Calu3 (cell line): ENCODE measurements around the gene PLEKHB1. TPM values are rescaled to one million over a fixed set of nuclear protein-coding genes. Genes with fewer than 3 reads are reported as not detected.

ENCODE experiments used
- Bru-seq: library from RNA; stranded (reverse); fragments of 400-500 nt; gene quantifications from one replicate; lab custom pipeline; 2021; lab: Mats Ljungman, UMichigan
- BruChase-seq, 2 experiments: library from RNA; stranded (reverse); fragments of 400-500 nt; gene quantifications; one replicate each; lab custom pipeline; 2021; lab: Mats Ljungman, UMichigan
- BruUV-seq: library from RNA; stranded (reverse); fragments of 400-500 nt; replicated peaks from 2 replicates; lab custom pipeline; 2021; lab: Mats Ljungman, UMichigan
- CTCF ChIA-PET: fragments of 300-600 bp; sonication (Branson Sonifier 250); formaldehyde crosslinking; loops from one replicate; lab custom pipeline; 2022; ENCODE audit warnings: antibody characterized with exemption; lab: Charles Lee
- DNase-seq: peaks from one replicate; pipeline ENCODE4 v3.0.0; 2022
- H3K27ac Mint-ChIP-seq: one replicate; pipeline ENCODE4 v1.8.0; 2022; ENCODE audit warnings: mixed read lengths; ENCODE audit not compliant: unreplicated experiment
- H3K27me3 Mint-ChIP-seq: one replicate; pipeline ENCODE4 v1.8.0; 2022; ENCODE audit warnings: mixed read lengths; ENCODE audit not compliant: unreplicated experiment
- H3K36me3 Mint-ChIP-seq: one replicate; pipeline ENCODE4 v1.8.0; 2022; ENCODE audit warnings: mild to moderate bottlenecking, moderate library complexity, mixed read lengths; ENCODE audit not compliant: insufficient read depth, unreplicated experiment
- H3K4me1 Mint-ChIP-seq: one replicate; pipeline ENCODE4 v1.8.0; 2022; ENCODE audit warnings: mild to moderate bottlenecking, low read depth, mixed read lengths; ENCODE audit not compliant: unreplicated experiment
- H3K4me3 Mint-ChIP-seq: one replicate; pipeline ENCODE4 v1.8.0; 2022; ENCODE audit warnings: mild to moderate bottlenecking, low read depth, moderate library complexity, mixed read lengths; ENCODE audit not compliant: unreplicated experiment
- H3K9me3 Mint-ChIP-seq: one replicate; pipeline ENCODE4 v1.8.0; 2022; ENCODE audit warnings: low read depth, mixed read lengths; ENCODE audit not compliant: unreplicated experiment
- intact Hi-C: fragments of 100-400 bp; cut with micrococcal nuclease; formaldehyde crosslinking; loops from one replicate; pipeline ENCODE4 v1.10.0; 2022; ENCODE audit not compliant: unreplicated experiment
- long read RNA-seq: library from polyadenylated mRNA; stranded (forward); transcript quantifications from one replicate; pipeline ENCODE4 v2.0.0, GENCODE V29; 2022
- total RNA-seq: library from RNA; stranded (reverse); gene quantifications from 2 replicates; pipeline ENCODE4 v1.2.3, GENCODE V29; 2022
- TF ChIP-seq, protein P1 (sequence below): fragments of 200-600 bp; IDR thresholded peaks from one replicate; pipeline ENCODE4 v1.8.0; 2022; ENCODE audit warnings: antibody characterized with exemption; ENCODE audit not compliant: unreplicated experiment

Gene PLEKHB1, protein sequence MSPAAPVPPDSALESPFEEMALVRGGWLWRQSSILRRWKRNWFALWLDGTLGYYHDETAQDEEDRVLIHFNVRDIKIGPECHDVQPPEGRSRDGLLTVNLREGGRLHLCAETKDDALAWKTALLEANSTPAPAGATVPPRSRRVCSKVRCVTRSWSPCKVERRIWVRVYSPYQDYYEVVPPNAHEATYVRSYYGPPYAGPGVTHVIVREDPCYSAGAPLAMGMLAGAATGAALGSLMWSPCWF
- total RNA-seq (106 and 127 TPM in 2 replicates), Bru-seq, nascent RNA (percentile 51 among the genes with signal in this experiment), BruChase-seq, experiment 1, labeled RNA remaining after a 6-hour chase (percentile 73 among the genes with signal in this experiment), BruChase-seq, experiment 2, labeled RNA remaining after a 2-hour chase (percentile 63 among the genes with signal in this experiment)
- long read RNA-seq, transcript PLEKHB1-201 (7 exons, 2,016 nt): major isoform, 141 of 163 reads
- long read RNA-seq, partial matches to known transcripts: 1 of 163 reads
- long read RNA-seq, other reads (novel, unspliced or antisense): 17 of 163 reads

DNA sequence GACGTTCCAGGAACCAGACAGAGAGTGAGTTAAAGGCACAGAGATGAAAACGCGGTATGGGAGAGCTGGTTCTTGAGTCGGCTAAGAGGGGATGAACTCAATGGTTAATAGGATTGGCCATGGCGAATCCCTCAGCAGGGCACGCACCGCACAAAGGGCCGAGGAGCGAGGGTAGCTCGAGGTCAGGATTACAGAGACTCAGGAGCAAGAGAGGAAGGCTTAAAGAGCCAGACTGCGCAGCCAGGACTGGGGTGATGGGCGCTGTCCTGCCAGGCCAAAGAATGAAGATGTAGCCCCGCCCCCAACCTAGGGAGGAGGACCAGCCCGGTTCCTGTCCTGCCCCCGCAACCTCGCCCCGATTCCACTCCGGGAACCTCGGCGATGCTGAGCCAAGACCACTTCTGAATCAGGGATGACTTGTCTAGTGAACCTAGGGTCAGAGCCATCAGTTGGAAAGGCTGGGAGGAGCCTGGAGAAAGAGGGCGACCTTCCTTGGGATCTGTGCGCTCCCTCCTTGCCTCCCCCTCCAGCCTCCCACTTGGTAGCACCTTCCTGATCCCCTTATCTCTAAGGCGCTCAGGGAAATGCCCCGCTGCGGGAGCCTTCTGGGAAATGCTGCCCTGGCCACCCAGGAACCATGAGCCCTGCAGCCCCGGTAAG is at the start of gene PLEKHB1:
TSS of gene PLEKHB1 (plus strand) at position 610 of the 660 bp plus-strand sequence. CDS start at position 638, 28 bp downstream.
- Mint-ChIP-seq H3K27ac (peak within 1 kb of the TSS; percentile 67), H3K4me3 (peak within 1 kb of the TSS; percentile 78), H3K27me3 (peaks cover 12% of the 10 kb centered on the region), H3K4me1 (peaks cover 41% of the 10 kb centered on the region), H3K36me3 (peaks cover 9% of the 10 kb centered on the region), H3K9me3 (no peaks in the 10 kb centered on the region)
- BruUV-seq: no TSS peak
- intact Hi-C loops: no loop called here
- CTCF ChIA-PET: no interaction called here
- DNase-seq: no peak
- TF ChIP-seq, protein P1, sequence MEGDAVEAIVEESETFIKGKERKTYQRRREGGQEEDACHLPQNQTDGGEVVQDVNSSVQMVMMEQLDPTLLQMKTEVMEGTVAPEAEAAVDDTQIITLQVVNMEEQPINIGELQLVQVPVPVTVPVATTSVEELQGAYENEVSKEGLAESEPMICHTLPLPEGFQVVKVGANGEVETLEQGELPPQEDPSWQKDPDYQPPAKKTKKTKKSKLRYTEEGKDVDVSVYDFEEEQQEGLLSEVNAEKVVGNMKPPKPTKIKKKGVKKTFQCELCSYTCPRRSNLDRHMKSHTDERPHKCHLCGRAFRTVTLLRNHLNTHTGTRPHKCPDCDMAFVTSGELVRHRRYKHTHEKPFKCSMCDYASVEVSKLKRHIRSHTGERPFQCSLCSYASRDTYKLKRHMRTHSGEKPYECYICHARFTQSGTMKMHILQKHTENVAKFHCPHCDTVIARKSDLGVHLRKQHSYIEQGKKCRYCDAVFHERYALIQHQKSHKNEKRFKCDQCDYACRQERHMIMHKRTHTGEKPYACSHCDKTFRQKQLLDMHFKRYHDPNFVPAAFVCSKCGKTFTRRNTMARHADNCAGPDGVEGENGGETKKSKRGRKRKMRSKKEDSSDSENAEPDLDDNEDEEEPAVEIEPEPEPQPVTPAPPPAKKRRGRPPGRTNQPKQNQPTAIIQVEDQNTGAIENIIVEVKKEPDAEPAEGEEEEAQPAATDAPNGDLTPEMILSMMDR: no peak

DNA sequence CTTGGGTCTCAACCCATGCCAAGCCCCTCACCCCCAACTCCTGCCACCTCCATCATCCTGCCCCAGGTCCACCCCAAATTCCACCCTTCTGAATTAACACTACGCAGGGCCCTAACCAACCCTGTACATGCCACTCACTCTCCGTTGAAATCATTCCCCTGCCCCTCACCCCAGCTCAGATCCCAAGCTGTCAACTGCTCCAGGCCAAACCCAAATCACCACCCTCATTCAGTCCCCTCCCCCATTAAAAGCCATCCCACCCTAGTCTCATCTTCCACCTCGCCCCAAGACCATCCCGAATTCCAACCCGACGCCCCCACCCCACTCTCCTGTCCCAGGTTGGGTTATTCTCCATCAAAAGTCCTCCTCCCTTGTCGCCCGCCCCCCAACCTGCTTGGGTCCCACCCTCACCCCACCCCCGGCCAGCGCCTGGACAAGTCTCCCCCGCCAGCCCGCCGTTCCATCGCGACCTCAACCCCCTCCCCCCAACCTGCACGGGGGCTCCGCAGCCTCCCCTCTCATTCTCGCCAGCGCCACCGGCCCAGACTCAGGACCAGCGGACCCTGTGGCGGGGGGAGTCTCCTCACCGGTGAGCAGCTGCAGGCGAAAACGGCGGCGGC is 48.9 kb upstream of the PLEKHB1 start:
- peak overlapping the region; percentile 93 for H3K4me3 Mint-ChIP-seq
- intact Hi-C loops: loop anchor here (5.0 kb wide), 1 partner anchor 120 kb away; no protein-coding TSS in a partner anchor
- H3K9me3 Mint-ChIP-seq: no peaks in the 10 kb centered on the region
- peak overlapping the region; percentile 83 for H3K27ac Mint-ChIP-seq
- peaks cover 27% of the 10 kb centered on the region for H3K36me3 Mint-ChIP-seq
- no peak for DNase-seq
- BruUV-seq: no TSS peak
- TF ChIP-seq, protein P1: no peak
- no peaks in the 10 kb centered on the region for H3K27me3 Mint-ChIP-seq
- H3K4me1 Mint-ChIP-seq: peaks cover 22% of the 10 kb centered on the region
- CTCF ChIA-PET: interaction anchor here (0.6 to 0.9 kb wide), 2 partner anchors 29 to 1609 kb away, joined by 6 to 10 read pairs; no protein-coding TSS in a partner anchor

DNA sequence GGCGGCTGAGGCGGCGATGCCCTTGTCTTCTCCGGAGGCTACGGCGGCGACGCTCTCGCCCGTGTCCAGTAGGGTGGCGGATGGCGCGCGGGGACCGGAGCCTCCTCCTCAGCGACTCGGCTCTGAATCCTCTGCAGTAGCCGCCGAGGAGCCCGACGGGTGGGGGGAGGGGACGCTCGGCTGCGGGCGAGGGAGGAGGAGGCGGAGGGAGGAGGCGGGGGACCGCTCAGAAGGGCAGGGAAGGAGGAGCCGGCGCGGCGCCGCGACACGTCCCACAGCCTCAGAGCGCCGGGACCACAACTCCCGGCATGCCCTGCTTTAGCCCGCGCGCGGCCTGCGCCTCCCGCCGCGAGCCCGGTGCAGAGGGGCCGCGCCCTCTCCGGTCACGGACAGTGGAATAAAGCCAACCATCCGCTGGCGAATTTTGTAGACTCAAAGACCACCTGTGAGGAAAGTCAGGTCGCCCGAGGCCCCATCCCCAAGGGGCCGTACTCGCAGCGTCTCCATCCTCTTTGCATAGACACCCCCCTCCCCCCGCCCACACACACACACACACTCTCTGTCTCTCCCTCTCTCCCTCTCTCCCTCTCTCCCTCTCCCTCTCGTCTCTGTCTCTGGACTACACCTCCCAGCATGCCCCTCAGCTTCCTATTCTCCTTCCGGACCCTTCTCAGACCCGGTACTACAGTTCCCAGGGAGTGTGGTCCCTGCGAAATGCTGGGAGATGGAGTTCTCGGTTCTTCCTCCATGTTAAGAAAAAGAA is 48.2 kb upstream of the PLEKHB1 start, which contains the start of gene FAM168A:
TSS of gene FAM168A (minus strand) at position 157 of the 763 bp plus-strand sequence. CDS start 129,638 bp downstream, outside the sequence.
- Mint-ChIP-seq H3K27ac (peak within 1 kb of the TSS; percentile 83), H3K9me3 (no peaks in the 10 kb centered on the region), H3K4me3 (peak within 1 kb of the TSS; percentile 93), H3K4me1 (peaks cover 22% of the 10 kb centered on the region), H3K27me3 (no peaks in the 10 kb centered on the region), H3K36me3 (peaks cover 27% of the 10 kb centered on the region)
- DNase-seq: peak; percentile 92
- no TSS peak for BruUV-seq
- TF ChIP-seq, protein P1: no peak
- intact Hi-C loops: loop anchor here (5.0 kb wide), 1 partner anchor 121 kb away; no protein-coding TSS in a partner anchor
- CTCF ChIA-PET: interaction anchor here (0.5 to 1.3 kb wide), 7 partner anchors 9 to 1608 kb away, joined by 3 to 10 read pairs (median 3); no protein-coding TSS in a partner anchor
